WTC11 (cell line): ENCODE measurements around the gene IGLL5. TPM values are rescaled to one million over a fixed set of nuclear protein-coding genes. Genes with fewer than 3 reads are reported as not detected.

ENCODE experiments used
- ATAC-seq: fragments of 200-7000 bp; cut with Tn5 transposase; 2 replicates; pipeline ENCODE4 v1.10.0; 2021; ENCODE audit warnings: mild to moderate bottlenecking, moderate library complexity
- CTCF ChIA-PET: fragments of 300-600 bp; sonication (Branson Sonifier 250); formaldehyde crosslinking; loops from one replicate; lab custom pipeline; 2021; ENCODE audit warnings: antibody characterized with exemption; lab: Charles Lee
- POLR2A ChIA-PET: fragments of 350-600 bp; sonication (Branson Sonifier 250); formaldehyde crosslinking; loops from one replicate; lab custom pipeline; 2021; ENCODE audit warnings: antibody characterized with exemption; lab: Charles Lee
- DNase-seq: peaks from one replicate; pipeline ENCODE4 v3.0.0; 2021; ENCODE audit warnings: low spot score
- H3K27ac Mint-ChIP-seq: 2 replicates; pipeline ENCODE4 v1.8.0; 2021; ENCODE audit warnings: mixed read lengths
- H3K27me3 Mint-ChIP-seq: 2 replicates; pipeline ENCODE4 v1.8.0; 2021; ENCODE audit warnings: low read depth, mild to moderate bottlenecking, moderate library complexity, mixed read lengths
- H3K36me3 Mint-ChIP-seq: 2 replicates; pipeline ENCODE4 v1.8.0; 2021; ENCODE audit warnings: mixed read lengths
- H3K4me1 Mint-ChIP-seq: 2 replicates; pipeline ENCODE4 v1.8.0; 2022; ENCODE audit warnings: mixed read lengths
- H3K4me3 Mint-ChIP-seq: 2 replicates; pipeline ENCODE4 v1.8.0; 2021; ENCODE audit warnings: mild to moderate bottlenecking, moderate library complexity, mixed read lengths
- H3K9me3 Mint-ChIP-seq: 2 replicates; pipeline ENCODE4 v1.8.0; 2021; ENCODE audit warnings: mixed read lengths
- ATF3 ChIP-seq: sonication (generic); formaldehyde crosslinking; conservative IDR thresholded peaks from 2 replicates; pipeline ENCODE4 v1.8.1; 2022; ENCODE audit warnings: mild to moderate bottlenecking, missing genetic modification reagents
- CDX4 ChIP-seq: fragments of 250-450 bp; sonication (Bioruptor Pico); IDR thresholded peaks from 2 replicates; pipeline ENCODE4 v1.9.0; 2021; ENCODE audit warnings: moderate library complexity, mild to moderate bottlenecking, inconsistent platforms, borderline replicate concordance
- CREM ChIP-seq: sonication (generic); formaldehyde crosslinking; IDR thresholded peaks from 2 replicates; pipeline ENCODE4 v1.8.1; 2022; ENCODE audit warnings: mild to moderate bottlenecking, missing genetic modification reagents, moderate library complexity
- E2F4 ChIP-seq: sonication (generic); formaldehyde crosslinking; IDR thresholded peaks from 2 replicates; pipeline ENCODE4 v1.8.1; 2022; ENCODE audit warnings: low read depth, mild to moderate bottlenecking, moderate library complexity, missing genetic modification reagents, borderline replicate concordance
- E2F5 ChIP-seq: sonication (generic); formaldehyde crosslinking; IDR thresholded peaks from 2 replicates; pipeline ENCODE4 v1.8.1; 2022; ENCODE audit warnings: mild to moderate bottlenecking, moderate library complexity, missing genetic modification reagents
- ERG ChIP-seq: fragments of 250-450 bp; sonication (Bioruptor Pico); IDR thresholded peaks from 2 replicates; pipeline ENCODE4 v1.8.0; 2021; ENCODE audit warnings: mild to moderate bottlenecking
- ETV6 ChIP-seq: sonication (generic); formaldehyde crosslinking; IDR thresholded peaks from 2 replicates; pipeline ENCODE4 v1.8.1; 2022; ENCODE audit warnings: mild to moderate bottlenecking, missing genetic modification reagents
- GTF2I ChIP-seq: fragments of 250-450 bp; sonication (Bioruptor Pico); conservative IDR thresholded peaks from 2 replicates; pipeline ENCODE4 v1.4.0; 2021; ENCODE audit warnings: mild to moderate bottlenecking
- IRF1 ChIP-seq: sonication (generic); formaldehyde crosslinking; IDR thresholded peaks from 2 replicates; pipeline ENCODE4 v1.8.0; 2023; ENCODE audit warnings: missing genetic modification reagents
- JUN ChIP-seq: sonication (generic); formaldehyde crosslinking; IDR thresholded peaks from 2 replicates; pipeline ENCODE4 v1.8.0; 2023; ENCODE audit warnings: mild to moderate bottlenecking, missing genetic modification reagents
- MLX ChIP-seq: sonication (generic); formaldehyde crosslinking; IDR thresholded peaks from 2 replicates; pipeline ENCODE4 v1.8.1; 2023; ENCODE audit warnings: mild to moderate bottlenecking, missing genetic modification reagents, moderate library complexity
- NFATC4 ChIP-seq: fragments of 250-450 bp; sonication (Bioruptor Pico); IDR thresholded peaks from 2 replicates; pipeline ENCODE4 v1.9.0; 2021; ENCODE audit warnings: mild to moderate bottlenecking
- NR2C2 ChIP-seq: sonication (generic); formaldehyde crosslinking; IDR thresholded peaks from 2 replicates; pipeline ENCODE4 v1.8.0; 2022; ENCODE audit warnings: mild to moderate bottlenecking, missing genetic modification reagents
- RORB ChIP-seq: fragments of 250-450 bp; sonication (Bioruptor Pico); IDR thresholded peaks from 2 replicates; pipeline ENCODE4 v1.9.0; 2021; ENCODE audit warnings: mild to moderate bottlenecking
- TP53 ChIP-seq: sonication (generic); formaldehyde crosslinking; IDR thresholded peaks from 2 replicates; pipeline ENCODE4 v1.8.1; 2023; ENCODE audit warnings: mild to moderate bottlenecking, missing genetic modification reagents
- ZBTB21 ChIP-seq: sonication (generic); formaldehyde crosslinking; IDR thresholded peaks from 2 replicates; pipeline ENCODE4 v1.8.1; 2023; ENCODE audit warnings: mild to moderate bottlenecking, missing genetic modification reagents, borderline replicate concordance
- ZNF121 ChIP-seq: sonication (generic); formaldehyde crosslinking; IDR thresholded peaks from 2 replicates; pipeline ENCODE4 v1.8.0; 2023; ENCODE audit warnings: missing genetic modification reagents
- ZNF232 ChIP-seq: sonication (generic); formaldehyde crosslinking; IDR thresholded peaks from 2 replicates; pipeline ENCODE4 v1.8.0; 2022; ENCODE audit warnings: mild to moderate bottlenecking, missing genetic modification reagents
- ZNF317 ChIP-seq: sonication (generic); formaldehyde crosslinking; IDR thresholded peaks from 2 replicates; pipeline ENCODE4 v1.8.1; 2023; ENCODE audit warnings: low read depth, mild to moderate bottlenecking, moderate library complexity, missing genetic modification reagents, borderline replicate concordance
- ZNF396 ChIP-seq: fragments of 250-450 bp; sonication (Bioruptor Pico); IDR thresholded peaks from 2 replicates; pipeline ENCODE4 v1.8.0; 2021; ENCODE audit warnings: mild to moderate bottlenecking, moderate library complexity, borderline replicate concordance
- ZNF416 ChIP-seq: fragments of 250-450 bp; sonication (Bioruptor Pico); IDR thresholded peaks from 2 replicates; pipeline ENCODE4 v1.9.0; 2021; ENCODE audit warnings: mild to moderate bottlenecking, inconsistent platforms
- ZNF423 ChIP-seq: fragments of 250-450 bp; sonication (Bioruptor Pico); IDR thresholded peaks from 2 replicates; pipeline ENCODE4 v2.1.2; 2022; ENCODE audit warnings: mild to moderate bottlenecking, moderate library complexity
- ZSCAN18 ChIP-seq: fragments of 250-450 bp; sonication (Bioruptor Pico); IDR thresholded peaks from 2 replicates; pipeline ENCODE4 v2.1.2; 2022; ENCODE audit warnings: mild to moderate bottlenecking, moderate library complexity
- total RNA-seq: library from RNA; stranded (reverse); gene quantifications from 3 replicates; pipeline ENCODE4 v1.2.3, GENCODE V29; 2021

Gene IGLL5
- total RNA-seq, 1 experiment from 2014 or later = not detected

- ChIA-PET POLR2A (no interaction called here), CTCF (interaction anchor here (0.6 to 1.1 kb wide), 3 partner anchors 25 to 45 kb away, joined by 3 to 4 read pairs (median 3); no protein-coding TSS in a partner anchor)
- ATAC-seq = no peak
- TF ChIP-seq CREM (CRISPR knock-in tag) (no peak), TP53 (no peak), IRF1 (CRISPR knock-in tag) (no peak), CDX4 (no peak), E2F4 (CRISPR knock-in tag) (no peak), ZNF121 (CRISPR knock-in tag) (no peak), RORB (no peak), ZBTB21 (CRISPR knock-in tag) (no peak), E2F5 (CRISPR knock-in tag) (no peak), ETV6 (CRISPR knock-in tag) (no peak), JUN (CRISPR knock-in tag) (no peak), ZNF416 (CRISPR knock-in tag) (no peak), ATF3 (CRISPR knock-in tag) (no peak), ERG (CRISPR knock-in tag) (no peak), MLX (CRISPR knock-in tag) (no peak), NR2C2 (CRISPR knock-in tag) (no peak)
- TF ChIP-seq, all 79 proteins: peak for 0
- H3K4me3 Mint-ChIP-seq = no peak overlapping the region
- H3K4me1 Mint-ChIP-seq = no peaks in the 10 kb centered on the region
- H3K36me3 Mint-ChIP-seq = no peaks in the 10 kb centered on the region
- H3K9me3 Mint-ChIP-seq = peaks cover 6% of the 10 kb centered on the region; the same call in 1 of the 2 replicates
- H3K27ac Mint-ChIP-seq = no peak overlapping the region
- peaks cover 78% of the 10 kb centered on the region for H3K27me3 Mint-ChIP-seq
- DNase-seq = no peak
Observed at GRCh38 chr22:22909605-22910271, 22.1 kb downstream of the IGLL5 start.

- no peak for ATAC-seq
- TF ChIP-seq ZNF396 (CRISPR knock-in tag) (no peak), ZSCAN18 (no peak), ZBTB21 (CRISPR knock-in tag) (no peak), ZNF232 (no peak), ZNF317 (CRISPR knock-in tag) (no peak), NFATC4 (CRISPR knock-in tag) (no peak), ZNF423 (no peak), GTF2I (CRISPR knock-in tag) (no peak), ETV6 (CRISPR knock-in tag) (no peak)
- DNase-seq = no peak
- ChIA-PET CTCF (interaction anchor here (0.6 to 1.1 kb wide), 4 partner anchors 8 to 44 kb away, joined by 3 to 4 read pairs (median 3); no protein-coding TSS in a partner anchor), POLR2A (no interaction called here)
- peaks cover 6% of the 10 kb centered on the region; the same call in 1 of the 2 replicates for H3K9me3 Mint-ChIP-seq
- no peaks in the 10 kb centered on the region for H3K4me1 Mint-ChIP-seq
- no peaks in the 10 kb centered on the region for H3K36me3 Mint-ChIP-seq
- no peak overlapping the region for H3K27ac Mint-ChIP-seq
- H3K27me3 Mint-ChIP-seq = peaks cover 80% of the 10 kb centered on the region
- H3K4me3 Mint-ChIP-seq = no peak overlapping the region
Observed at GRCh38 chr22:22910272-22911240, 22.9 kb downstream of the IGLL5 start.
